SK-N-SH (cell line): ENCODE measurements around the gene DIAPH2. TPM values are rescaled to one million over a fixed set of nuclear protein-coding genes. Genes with fewer than 3 reads are reported as not detected.

ENCODE experiments used
- CTCF ChIA-PET: fragments of 300-600, 350-600 bp; formaldehyde crosslinking; extraction: SDS; loops from one replicate; lab custom pipeline; 2021; lab: Yijun Ruan, JAX
- POLR2A ChIA-PET: fragments of 350-600 bp; sonication (Branson Sonifier 250); formaldehyde crosslinking; extraction: SDS; loops from one replicate; lab custom pipeline; 2020; ENCODE audit warnings: antibody characterized with exemption, inconsistent platforms; lab: Yijun Ruan, JAX
- DNase-seq: peaks from one replicate; pipeline ENCODE4 v3.0.0; 2012
- H2AFZ ChIP-seq: fragments of 200-600 bp; sonication (generic); 2 replicates; pipeline ENCODE4 v1.8.1; 2016; ENCODE audit warnings: antibody characterized with exemption, mild to moderate bottlenecking, low read depth
- H3F3A ChIP-seq: fragments of 200-600 bp; sonication (generic); replicated peaks from 2 replicates; pipeline ENCODE3; 2016; ENCODE audit warnings: antibody characterized with exemption, mild to moderate bottlenecking; ENCODE audit not compliant: insufficient read depth
- H3K27ac ChIP-seq, 2 experiments: fragments of 200-500 bp in 1 of 2; fragments of 200-600 bp in 1 of 2; sonication (Bioruptor generic) in 1 of 2; sonication (generic), shearing (Covaris generic) in 1 of 2; 2 replicates each; pipeline versions ENCODE4 v1.5.1 to v1.6.1; 2014 to 2016; ENCODE audit warnings: low read depth in 2 of 2, inconsistent platforms in 1 of 2, low read length in 1 of 2, mild to moderate bottlenecking in 1 of 2, mixed read lengths in 1 of 2
- H3K27me3 ChIP-seq: fragments of 200-600 bp; sonication (generic), shearing (Covaris generic); 2 replicates; pipeline ENCODE4 v1.6.1; 2016; ENCODE audit warnings: mixed run types; ENCODE audit not compliant: insufficient read depth
- H3K36me3 ChIP-seq, 2 experiments: fragments of 200-500 bp in 1 of 2; fragments of 200-600 bp in 1 of 2; sonication (Bioruptor generic) in 1 of 2; sonication (generic) in 1 of 2; replicated peaks in 1 of 2; 2 replicates each; pipeline versions ENCODE3 to v1.5.1; 2014 to 2016; ENCODE audit warnings: low read length in 1 of 2, mild to moderate bottlenecking in 1 of 2; ENCODE audit not compliant: insufficient read depth in 2 of 2, control insufficient read depth in 1 of 2
- H3K4me1 ChIP-seq, 2 experiments: fragments of 200-500 bp in 1 of 2; fragments of 200-600 bp in 1 of 2; sonication (Bioruptor generic) in 1 of 2; sonication (generic), shearing (Covaris generic) in 1 of 2; 2 replicates each; pipeline versions ENCODE4 v1.5.1 to v1.6.1; 2014 to 2016; ENCODE audit warnings: low read depth in 1 of 2, low read length in 1 of 2, mixed run types in 1 of 2; ENCODE audit not compliant: insufficient read depth in 2 of 2, control insufficient read depth in 1 of 2
- H3K4me2 ChIP-seq: fragments of 200-600 bp; sonication (generic), shearing (Covaris generic); 2 replicates; pipeline ENCODE4 v1.6.1; 2017; ENCODE audit warnings: mixed run types
- H3K4me3 ChIP-seq, 2 experiments: fragments of 200-500 bp in 1 of 2; fragments of 200-600 bp in 1 of 2; sonication (Bioruptor generic) in 1 of 2; sonication (generic), shearing (Covaris generic) in 1 of 2; 2 replicates each; pipeline versions ENCODE4 v1.5.1 to v1.8.1; 2014 to 2016; ENCODE audit warnings: low read depth in 2 of 2, inconsistent platforms in 1 of 2, low read length in 1 of 2, mild to moderate bottlenecking in 1 of 2, mixed read lengths in 1 of 2, moderate library complexity in 1 of 2
- H3K79me2 ChIP-seq: fragments of 200-600 bp; sonication (generic); 2 replicates; pipeline ENCODE4 v1.8.1; 2017; ENCODE audit warnings: mild to moderate bottlenecking; ENCODE audit not compliant: insufficient read depth
- H3K9ac ChIP-seq: fragments of 200-600 bp; sonication (generic); 2 replicates; pipeline ENCODE4 v1.6.1; 2017; ENCODE audit warnings: mixed run types
- H3K9me2 ChIP-seq: fragments of 200-600 bp; sonication (generic); 2 replicates; pipeline ENCODE4 v1.6.1; 2017; ENCODE audit warnings: mixed run types
- H3K9me3 ChIP-seq: fragments of 200-600 bp; sonication (generic); 2 replicates; pipeline ENCODE4 v1.6.1; 2017; ENCODE audit warnings: mixed run types, mild to moderate bottlenecking, moderate library complexity
- H4K20me1 ChIP-seq: fragments of 200-600 bp; sonication (generic); 2 replicates; pipeline ENCODE4 v1.6.1; 2017; ENCODE audit warnings: mild to moderate bottlenecking, mixed run types; ENCODE audit not compliant: insufficient read depth
- CTCF ChIP-seq: fragments of 200-600 bp; sonication (generic); IDR thresholded peaks from 2 replicates; pipeline ENCODE4 v1.6.1; 2017; ENCODE audit warnings: antibody characterized with exemption, mild to moderate bottlenecking, moderate library complexity
- GABPA ChIP-seq: IDR thresholded peaks from 2 replicates; pipeline ENCODE4 v1.4.0; 2012; ENCODE audit warnings: low read depth, mild to moderate bottlenecking
- GATA2 ChIP-seq: sonication (generic); formaldehyde crosslinking; IDR thresholded peaks from 2 replicates; pipeline ENCODE4 v1.5.0; 2020; ENCODE audit warnings: mild to moderate bottlenecking, missing genetic modification reagents
- IRF3 ChIP-seq: fragments of 150-350 bp; IDR thresholded peaks from 2 replicates; pipeline ENCODE4 v1.6.1; 2016; ENCODE audit warnings: mild to moderate bottlenecking, low read depth, low read length
- MAX ChIP-seq: IDR thresholded peaks from 2 replicates; pipeline ENCODE4 v1.4.0; 2012; ENCODE audit warnings: low read depth
- MEF2A ChIP-seq: IDR thresholded peaks from 2 replicates; pipeline ENCODE4 v1.4.0; 2012; ENCODE audit warnings: low read depth, borderline replicate concordance
- MXI1 ChIP-seq: IDR thresholded peaks from 2 replicates; pipeline ENCODE4 v1.6.1; 2012; ENCODE audit warnings: mild to moderate bottlenecking, low read depth, low read length, improper control_type of control experiment
- NRF1 ChIP-seq: IDR thresholded peaks from 2 replicates; pipeline ENCODE4 v1.6.1; 2012; ENCODE audit warnings: low read depth, mild to moderate bottlenecking, low read length
- PBX3 ChIP-seq: IDR thresholded peaks from 2 replicates; pipeline ENCODE4; 2012
- POLR2AphosphoS5 ChIP-seq: IDR thresholded peaks from 2 replicates; pipeline ENCODE4 v1.6.1; 2012; ENCODE audit warnings: low read depth, low read length
- RCOR1 ChIP-seq: fragments of 150-350 bp; IDR thresholded peaks from 2 replicates; pipeline ENCODE4 v1.6.1; 2017; ENCODE audit warnings: antibody characterized with exemption, low read length
- REST ChIP-seq: IDR thresholded peaks from 2 replicates; pipeline ENCODE4 v1.6.1; 2012; ENCODE audit warnings: mild to moderate bottlenecking, low read depth, low read length, moderate library complexity
- RFX5 ChIP-seq: IDR thresholded peaks from 2 replicates; pipeline ENCODE4 v1.6.1; 2012; ENCODE audit warnings: mild to moderate bottlenecking, improper control_type of control experiment, low read length
- RXRA ChIP-seq: IDR thresholded peaks from 2 replicates; pipeline ENCODE4 v1.4.0; 2012; ENCODE audit warnings: low read depth, mild to moderate bottlenecking, borderline replicate concordance
- SIN3A ChIP-seq: IDR thresholded peaks from 2 replicates; pipeline ENCODE4 v1.6.1; 2012; ENCODE audit warnings: low read depth, mild to moderate bottlenecking, low read length, moderate library complexity, borderline replicate concordance
- TAF1 ChIP-seq: IDR thresholded peaks from 2 replicates; pipeline ENCODE4 v1.6.1; 2012; ENCODE audit warnings: low read depth, mild to moderate bottlenecking, low read length, moderate library complexity, borderline replicate concordance
- TCF12 ChIP-seq: IDR thresholded peaks from 2 replicates; pipeline ENCODE4 v1.4.0; 2012
- USF2 ChIP-seq: fragments of 150-350 bp; IDR thresholded peaks from 2 replicates; pipeline ENCODE4 v1.6.1; 2017; ENCODE audit warnings: antibody characterized with exemption, low read length, low read depth, borderline replicate concordance
- WGBS: methylation state at CpG from one replicate; pipeline ENCODE4 v1.1.6; 2017; ENCODE audit warnings: low lambda C conversion rate; 5-methylcytosine and 5-hydroxymethylcytosine counted together
- polyA plus RNA-seq, 3 experiments: library from polyadenylated mRNA; depleted of rRNA; stranded (reverse); fragments of >200 nt; gene quantifications; 2 replicates each; pipeline ENCODE4 v1.2.3, GENCODE V29; 2012

Gene DIAPH2
- polyA plus RNA-seq, 1 of the 3 experiments (the other 2 are of a cell fraction): 1.1 TPM

- Histone ChIP-seq H3K79me2 (no peaks in the 10 kb centered on the region), H2AFZ (no peak overlapping the region), H4K20me1 (no peaks in the 10 kb centered on the region), H3K9me2 (no peaks in the 10 kb centered on the region), H3K27me3 (no peaks in the 10 kb centered on the region), H3K4me3 (no peak overlapping the region), H3K27ac (no peak overlapping the region), H3K9ac (no peak overlapping the region), H3K9me3 (no peaks in the 10 kb centered on the region), H3F3A (no peaks in the 10 kb centered on the region), H3K4me2 (no peak overlapping the region), H3K4me1 (no peaks in the 10 kb centered on the region), H3K36me3 (no peaks in the 10 kb centered on the region)
- CTCF ChIA-PET: no interaction called here
- WGBS: 42% methylated on average over 4 of the region's 4 CpGs
- TF ChIP-seq TAF1: no peak
- TF ChIP-seq RCOR1: no peak
- TF ChIP-seq PBX3: no peak
- no peak for TF ChIP-seq CTCF
- TF ChIP-seq RFX5: no peak
- TF ChIP-seq POLR2AphosphoS5: no peak
- no peak for TF ChIP-seq NRF1
- no peak for TF ChIP-seq GATA2 (CRISPR knock-in tag)
- TF ChIP-seq TCF12: no peak
- TF ChIP-seq SIN3A: no peak
- no peak for TF ChIP-seq IRF3
- no peak for TF ChIP-seq MAX
- TF ChIP-seq REST: no peak
- TF ChIP-seq RXRA: no peak
- no peak for TF ChIP-seq USF2
- TF ChIP-seq MXI1: no peak
- TF ChIP-seq MEF2A: no peak
- no peak for TF ChIP-seq GABPA
- POLR2A ChIA-PET: no interaction called here
- no peak for DNase-seq
Measured at GRCh38 chrX:97057349-97057909, 372.8 kb downstream of the DIAPH2 start.
